ENCODE data around the gene WTIP. TPM values are rescaled to one million over a fixed set of nuclear protein-coding genes. Genes with fewer than 3 reads are reported as not detected.
"Not testable (repeated sequence)": the region's sequence is repeated elsewhere in the genome, so short reads cannot be mapped to it uniquely, and the experiment has no call there.

WTIP gene
- total and polyA plus RNA-seq, 8 donors: 0.29 to 12.9 (median 5.6) TPM

GRCh38 chr19:34475975-34476594 is 5.5 kb upstream of the WTIP start:
- no peak for TF ChIP-seq CTCF (IDR thresholded peaks at IDR 0.05)
- no peak for TF ChIP-seq POLR2AphosphoS5 (IDR thresholded peaks at IDR 0.05)
- TF ChIP-seq POLR2A (IDR thresholded peaks at IDR 0.05): no peak
- TF ChIP-seq EP300 (IDR thresholded peaks at IDR 0.05): no peak
- H3K4me3 ChIP-seq: no peak overlapping the region
- no peaks in the 10 kb centered on the region for H3K9me3 ChIP-seq
- intact Hi-C loops (cut with DNase I; ENCODE audit: low total_unique reads): no loop called here
- 91 to 94% (median 94%) methylated on average over 5 of the region's 5 CpGs for WGBS, 5 donors
- H3K36me3 ChIP-seq: peaks cover 6 to 27% (median 26%) of the 10 kb centered on the region in 4 donors
- peaks cover 5 to 21% (median 11%) of the 10 kb centered on the region in 4 donors for H3K4me1 ChIP-seq
- DNase-seq: no peak
- peaks cover 0 to 9% (median 4%) of the 10 kb centered on the region in 3 donors for H3K27me3 ChIP-seq
- peak overlapping the region in 2 of 5 donors; percentile 50 to 76 for H3K27ac ChIP-seq

- H3K36me3 ChIP-seq; H3K9me3 ChIP-seq; DNase-seq; H3K4me3 ChIP-seq; H3K27ac ChIP-seq; intact Hi-C loops (cut with DNase I; ENCODE audit: low total_unique reads): not testable (repeated sequence)
- Histone ChIP-seq H3K4me1 (peaks cover 19 to 39% (median 22%) of the 10 kb centered on the region in 4 donors), H3K27me3 (peaks cover 0 to 31% (median 8%) of the 10 kb centered on the region in 3 donors)
- 89 to 100% (median 96%) methylated on average over 4 of the region's 4 CpGs for WGBS, 5 donors
Measured at GRCh38 chr19:34478496-34478895, 3.1 kb upstream of the WTIP start.

- intact Hi-C loops (cut with DNase I; ENCODE audit: low total_unique reads): no loop called here
- no peak for DNase-seq
- 80 to 94% (median 90%) methylated on average over 7 of the region's 7 CpGs for WGBS, 5 donors
- Histone ChIP-seq H3K9me3 (no peaks in the 10 kb centered on the region), H3K4me1 (peaks cover 21 to 44% (median 30%) of the 10 kb centered on the region in 4 donors), H3K27me3 (peaks cover 0 to 32% (median 8%) of the 10 kb centered on the region in 3 donors), H3K36me3 (no peaks in the 10 kb centered on the region), H3K27ac (no peak overlapping the region), H3K4me3 (no peak overlapping the region)
- TF ChIP-seq POLR2AphosphoS5 (IDR thresholded peaks at IDR 0.05) (no peak), CTCF (IDR thresholded peaks at IDR 0.05) (no peak), EP300 (IDR thresholded peaks at IDR 0.05) (no peak), POLR2A (IDR thresholded peaks at IDR 0.05) (no peak)
Measured at GRCh38 chr19:34479396-34479795, 2.2 kb upstream of the WTIP start.

GRCh38 chr19:34480491-34480890 is 1.1 kb upstream of the WTIP start:
- DNase-seq: no peak
- no peaks in the 10 kb centered on the region for H3K36me3 ChIP-seq
- peaks cover 21 to 44% (median 34%) of the 10 kb centered on the region in 4 donors for H3K4me1 ChIP-seq
- peak overlapping the region in 4 of 5 donors; percentile 72 to 85 (median 83) for H3K27ac ChIP-seq
- H3K27me3 ChIP-seq: peaks cover 0 to 32% (median 8%) of the 10 kb centered on the region in 3 donors
- 77 to 88% (median 85%) methylated on average over 19 of the region's 19 CpGs for WGBS, 5 donors
- intact Hi-C loops (cut with DNase I; ENCODE audit: low total_unique reads): no loop called here
- no peaks in the 10 kb centered on the region for H3K9me3 ChIP-seq
- TF ChIP-seq POLR2A (IDR thresholded peaks at IDR 0.05): no peak
- no peak for TF ChIP-seq EP300 (IDR thresholded peaks at IDR 0.05)
- no peak for TF ChIP-seq CTCF (IDR thresholded peaks at IDR 0.05)
- no peak for TF ChIP-seq POLR2AphosphoS5 (IDR thresholded peaks at IDR 0.05)
- H3K4me3 ChIP-seq: peak overlapping the region in 1 of 4 donors; percentile 90

GRCh38 chr19:34481861-34482379 is 362 bp downstream of the WTIP start:
- no peak for TF ChIP-seq POLR2A (IDR thresholded peaks at IDR 0.05)
- TF ChIP-seq POLR2AphosphoS5 (IDR thresholded peaks at IDR 0.05): no peak
- no peak for TF ChIP-seq EP300 (IDR thresholded peaks at IDR 0.05)
- no peak for TF ChIP-seq CTCF (IDR thresholded peaks at IDR 0.05)
- peaks cover 21 to 40% (median 34%) of the 10 kb centered on the region in 4 donors for H3K4me1 ChIP-seq
- no peaks in the 10 kb centered on the region for H3K36me3 ChIP-seq
- H3K27ac ChIP-seq: peak overlapping the region; percentile 20 to 85 (median 69)
- WGBS, 5 donors: 0 to 2% (median 1%) methylated on average over 2 to 68 of the region's 84 CpGs; no CpG with 5 or more reads in 1 of the 5 donors
- peaks cover 0 to 32% (median 8%) of the 10 kb centered on the region in 3 donors for H3K27me3 ChIP-seq
- no peaks in the 10 kb centered on the region for H3K9me3 ChIP-seq
- peak overlapping the region; percentile 64 to 90 (median 67) for H3K4me3 ChIP-seq
- intact Hi-C loops (cut with DNase I; ENCODE audit: low total_unique reads): no loop called here
- no peak for DNase-seq

Data from stomach (tissue), 9 donors.